A549 (cell line): ENCODE results near the gene RNF41. TPM values are rescaled to one million over a fixed set of nuclear protein-coding genes. Genes with fewer than 3 reads are reported as not detected.
A peak's percentile ranks its signal among the peaks of the same experiment; 100 is the strongest.

ENCODE experiments used
- ATAC-seq, 2 experiments: fragments of 200-7000 bp in 1 of 2; fragments of >200 bp in 1 of 2; cut with Nextera tagmentation in 1 of 2; cut with Tn5 transposase in 1 of 2; 3 replicates each; pipeline versions ENCODE4 v1.8.0 to v1.9.1; 2018 to 2020; ENCODE audit warnings: mild to moderate bottlenecking in 1 of 2, moderate library complexity in 1 of 2
- CTCF ChIA-PET: fragments of 300-600 bp; sonication (Branson Sonifier 250); formaldehyde crosslinking; extraction: SDS; loops from one replicate; lab custom pipeline; 2021; ENCODE audit warnings: antibody characterized with exemption, inconsistent platforms; lab: Yijun Ruan, JAX
- POLR2A ChIA-PET: fragments of 350-600 bp; formaldehyde crosslinking; extraction: SDS; loops from one replicate; lab custom pipeline; 2021; ENCODE audit warnings: antibody characterized with exemption, inconsistent platforms; lab: Yijun Ruan, JAX
- DNase-seq, 2 experiments: peaks; one replicate each; pipeline versions ENCODE4 v3.0.0 to v3.0.0-alpha.2; 2011 to 2016; ENCODE audit warnings: low read depth in 1 of 2, low spot score in 1 of 2
- FAIRE-seq: peaks from 2 replicates; lab custom pipeline; 2011; peaks lifted over from hg19 to GRCh38; lab: Jason Lieb, UNC
- H3K27ac ChIP-seq, 2 experiments: fragments of >200 bp; sonication (Bioruptor Twin); formaldehyde crosslinking; 3 replicates each; pipeline ENCODE4 v1.5.1; 2016 to 2017
- H3K4me1 ChIP-seq: fragments of >200 bp; sonication (Bioruptor Twin); formaldehyde crosslinking; 3 replicates; pipeline ENCODE4 v1.6.1; 2016
- H3K4me2 ChIP-seq: fragments of >200 bp; sonication (Bioruptor Twin); formaldehyde crosslinking; 3 replicates; pipeline ENCODE4 v1.6.1; 2016
- H3K4me3 ChIP-seq: fragments of >200 bp; sonication (Bioruptor Twin); formaldehyde crosslinking; 3 replicates; pipeline ENCODE4 v1.5.1; 2016
- H3K9me3 ChIP-seq: fragments of >200 bp; sonication (Bioruptor Twin); formaldehyde crosslinking; 3 replicates; pipeline ENCODE4 v1.6.1; 2016
- CBX8 ChIP-seq: fragments of 200-600 bp; sonication (generic); IDR thresholded peaks from 2 replicates; pipeline ENCODE4 v1.6.1; 2016
- CEBPB ChIP-seq, 2 experiments: fragments of >200 bp in 1 of 2; sonication (Bioruptor Twin) in 1 of 2; formaldehyde crosslinking in 1 of 2; IDR thresholded peaks; 2 replicates each; pipeline ENCODE4 v1.6.1; 2012 to 2016
- EHMT2 ChIP-seq: fragments of 200-600 bp; sonication (generic); IDR thresholded peaks from 2 replicates; pipeline ENCODE4 v1.6.1; 2016; ENCODE audit warnings: antibody characterized with exemption, low read depth, mild to moderate bottlenecking, moderate library complexity
- EP300 ChIP-seq, 2 experiments: fragments of >200 bp; sonication (Bioruptor Twin); formaldehyde crosslinking; IDR thresholded peaks; 2 replicates in 1 of 2; 3 replicates in 1 of 2; pipeline ENCODE4 v1.6.1; 2016 to 2017
- ESRRA ChIP-seq: fragments of 150-350 bp; IDR thresholded peaks from 2 replicates; pipeline ENCODE4 v1.6.1; 2014; ENCODE audit warnings: mild to moderate bottlenecking, low read length, borderline replicate concordance
- FOSB ChIP-seq: fragments of 250-450 bp; sonication (Bioruptor Pico); IDR thresholded peaks from 2 replicates; pipeline ENCODE4 v1.5.0; 2020; ENCODE audit warnings: mild to moderate bottlenecking, moderate library complexity
- FOSL2 ChIP-seq, 2 experiments: fragments of 450-650 bp in 1 of 2; fragments of >200 bp in 1 of 2; sonication (Bioruptor Twin) in 1 of 2; formaldehyde crosslinking; IDR thresholded peaks; 2 replicates each; pipeline versions ENCODE4 v1.5.0 to v1.6.1; 2016 to 2020; ENCODE audit warnings: mild to moderate bottlenecking in 1 of 2, moderate library complexity in 1 of 2
- FOXS1 ChIP-seq: fragments of 250-450 bp; sonication (Bioruptor Pico); IDR thresholded peaks from 2 replicates; pipeline ENCODE4 v1.5.0; 2020; ENCODE audit warnings: mild to moderate bottlenecking, moderate library complexity
- GATA3 ChIP-seq: IDR thresholded peaks from 2 replicates; pipeline ENCODE4 v1.6.1; 2012; ENCODE audit warnings: borderline replicate concordance
- HEYL ChIP-seq: fragments of 250-450 bp; sonication (Bioruptor Pico); IDR thresholded peaks from 2 replicates; pipeline ENCODE4 v1.8.0; 2021; ENCODE audit warnings: mild to moderate bottlenecking, moderate library complexity
- HMGXB4 ChIP-seq: fragments of 250-450 bp; sonication (Bioruptor Pico); IDR thresholded peaks from 2 replicates; pipeline ENCODE4 v1.5.0; 2021; ENCODE audit warnings: mild to moderate bottlenecking, moderate library complexity, borderline replicate concordance
- HOXA7 ChIP-seq: fragments of 250-450 bp; sonication (Bioruptor Pico); IDR thresholded peaks from 2 replicates; pipeline ENCODE4 v1.5.0; 2020; ENCODE audit warnings: mild to moderate bottlenecking, moderate library complexity
- HOXB13 ChIP-seq: fragments of 250-450 bp; sonication (Bioruptor Pico); IDR thresholded peaks from 2 replicates; pipeline ENCODE4 v1.5.0; 2020; ENCODE audit warnings: low read depth, mild to moderate bottlenecking, moderate library complexity
- HOXB5 ChIP-seq: fragments of 250-450 bp; sonication (Bioruptor Pico); IDR thresholded peaks from 2 replicates; pipeline ENCODE4 v1.5.0; 2020; ENCODE audit warnings: mild to moderate bottlenecking, moderate library complexity
- JUN ChIP-seq, 2 experiments: fragments of >200 bp; sonication (Bioruptor Twin); formaldehyde crosslinking; IDR thresholded peaks; 2 replicates in 1 of 2; 3 replicates in 1 of 2; pipeline ENCODE4 v1.6.1; 2016 to 2017
- NPAS2 ChIP-seq: fragments of 250-450 bp; sonication (Bioruptor Pico); IDR thresholded peaks from 2 replicates; pipeline ENCODE4 v1.8.0; 2022; ENCODE audit warnings: mild to moderate bottlenecking, moderate library complexity, borderline replicate concordance
- PBX3 ChIP-seq: IDR thresholded peaks from 2 replicates; pipeline ENCODE4 v1.6.1; 2012
- PHF8 ChIP-seq: fragments of 200-600 bp; sonication (generic); IDR thresholded peaks from 2 replicates; pipeline ENCODE4 v1.6.1; 2016; ENCODE audit warnings: low read depth, mild to moderate bottlenecking, antibody characterized with exemption, moderate library complexity, borderline replicate concordance
- POLR2A ChIP-seq: IDR thresholded peaks from 2 replicates; pipeline ENCODE4 v1.6.1; 2012; ENCODE audit warnings: mild to moderate bottlenecking, low read length
- POLR2AphosphoS2 ChIP-seq: conservative IDR thresholded peaks from 2 replicates; pipeline ENCODE4 v1.6.1; 2012; ENCODE audit warnings: low read length, improper control_type of control experiment, inconsistent platforms
- RARB ChIP-seq: fragments of 250-450 bp; sonication (Bioruptor Pico); IDR thresholded peaks from 2 replicates; pipeline ENCODE4 v1.8.0; 2021; ENCODE audit warnings: mild to moderate bottlenecking, moderate library complexity
- RCOR1 ChIP-seq: fragments of 150-350 bp; IDR thresholded peaks from 2 replicates; pipeline ENCODE4 v1.6.1; 2014; ENCODE audit warnings: antibody characterized with exemption, low read length, low read depth
- RFX5 ChIP-seq: fragments of 450-650 bp; IDR thresholded peaks from 2 replicates; pipeline ENCODE4 v1.7.1; 2014; ENCODE audit warnings: antibody characterized with exemption, mild to moderate bottlenecking, moderate library complexity
- TFCP2L1 ChIP-seq: fragments of 250-450 bp; sonication (Bioruptor Pico); IDR thresholded peaks from 2 replicates; pipeline ENCODE4 v1.5.0; 2021; ENCODE audit warnings: mild to moderate bottlenecking
- TP53 ChIP-seq: fragments of 250-450 bp; sonication (Bioruptor Pico); IDR thresholded peaks from 2 replicates; pipeline ENCODE4 v1.5.0; 2021; ENCODE audit warnings: mild to moderate bottlenecking, moderate library complexity
- WGBS: methylation state at CpG from one replicate; pipeline ENCODE4 v1.1.6; 2017; ENCODE audit errors: missing lambda C conversion rate; 5-methylcytosine and 5-hydroxymethylcytosine counted together
- polyA plus RNA-seq, 4 experiments: library from polyadenylated mRNA; depleted of rRNA in 3 of 4; stranded (reverse); fragments of >200 nt; fragmentation: RNase III in 1 of 4; extraction: RNeasy Plus Mini Kit Qiagen cat#74134 plus additional on column Dnase treatment in 1 of 4; gene quantifications; 2 replicates in 3 of 4; 3 replicates in 1 of 4; pipeline ENCODE4 v1.2.3, GENCODE V29; 2011 to 2017
- TF ChIP-seq, protein P1 (sequence below): fragments of >200 bp; sonication (Bioruptor Twin); formaldehyde crosslinking; IDR thresholded peaks from 3 replicates; pipeline ENCODE4 v1.6.1; 2016
- TF ChIP-seq, protein P2 (sequence below): fragments of 150-350 bp; IDR thresholded peaks from 2 replicates; pipeline ENCODE4 v1.6.1; 2014; ENCODE audit warnings: low read depth, mild to moderate bottlenecking, low read length

The RNF41 gene
- polyA plus RNA-seq, 2 of the 4 experiments (the other 2 are of a cell fraction): 21.7 to 47.8 TPM

GRCh38 chr12:56158029-56158925, 63.4 kb downstream of the RNF41 start, which contains the start of gene MYL6:
Gene MYL6, plus strand, starts transcription at chr12:56158359. Its CDS starts 43 bp downstream, at chr12:56158402.
- peak; percentile 23 for FAIRE-seq
- WGBS: 2% methylated on average over 21 of the region's 30 CpGs
- peaks cover 39% of the 10 kb centered on the region for H3K4me1 ChIP-seq
- H3K9me3 ChIP-seq: no peaks in the 10 kb centered on the region
- H3K27ac ChIP-seq: peak within 1 kb of the TSS; percentile 90 to 97
- ChIA-PET POLR2A (interaction anchor here (0.6 to 2.1 kb wide), 7 partner anchors 8 to 42 kb away, joined by 3 to 16 read pairs (median 7); partner anchors contain the start of genes ESYT1, RPL41, SMARCC2 and ZC3H10), CTCF (interaction anchor here (0.5 to 10.2 kb wide), 7 partner anchors 9 to 40 kb away, joined by 3 to 98 read pairs (median 7); partner anchors contain the start of genes ESYT1, SMARCC2 and ZC3H10)
- peak; percentile 98 to 99 for DNase-seq
- peak within 1 kb of the TSS; percentile 94 for H3K4me2 ChIP-seq
- H3K4me3 ChIP-seq: peak within 1 kb of the TSS; percentile 74
- TF ChIP-seq HOXA7 (CRISPR knock-in tag) (peak; percentile 96), TP53 (CRISPR knock-in tag) (0 out of 2 replicates have a peak, but pooled peaks have one; percentile 59), TFCP2L1 (peak; percentile 58), RARB (peak; percentile 69; the same call in 1 of the 2 replicates), PHF8 (peak; percentile 78; the same call in 1 of the 2 replicates), POLR2A (peak; percentile 99), HMGXB4 (no peak), FOSB (CRISPR knock-in tag) (peak; percentile 88), RCOR1 (no peak), JUN (IDR thresholded peaks at IDR 0.05) (peak; percentile 77 to 95; a peak in 4 of 5 replicates), POLR2AphosphoS2 (peak; percentile 71; the same call in 1 of the 2 replicates), GATA3 (peak; percentile 29; the same call in 1 of the 2 replicates), CBX8 (no peak), HOXB13 (no peak), NPAS2 (CRISPR knock-in tag) (no peak), EHMT2 (no peak), CEBPB (IDR thresholded peaks at IDR 0.05) (peak; percentile 37 to 86), RFX5 (no peak), HOXB5 (CRISPR knock-in tag) (peak; percentile 41; the same call in 1 of the 2 replicates), EP300 (IDR thresholded peaks at IDR 0.05) (no peak), PBX3 (peak; percentile 81), FOSL2 (IDR thresholded peaks at IDR 0.05) (no peak), FOSL2 (CRISPR knock-in tag; IDR thresholded peaks at IDR 0.05) (peak; percentile 98), ESRRA (0 out of 2 replicates have a peak, but pooled peaks have one; percentile 7), FOXS1 (peak; percentile 55; the same call in 1 of the 2 replicates), HEYL (CRISPR knock-in tag) (no peak)
- TF ChIP-seq, protein P1, sequence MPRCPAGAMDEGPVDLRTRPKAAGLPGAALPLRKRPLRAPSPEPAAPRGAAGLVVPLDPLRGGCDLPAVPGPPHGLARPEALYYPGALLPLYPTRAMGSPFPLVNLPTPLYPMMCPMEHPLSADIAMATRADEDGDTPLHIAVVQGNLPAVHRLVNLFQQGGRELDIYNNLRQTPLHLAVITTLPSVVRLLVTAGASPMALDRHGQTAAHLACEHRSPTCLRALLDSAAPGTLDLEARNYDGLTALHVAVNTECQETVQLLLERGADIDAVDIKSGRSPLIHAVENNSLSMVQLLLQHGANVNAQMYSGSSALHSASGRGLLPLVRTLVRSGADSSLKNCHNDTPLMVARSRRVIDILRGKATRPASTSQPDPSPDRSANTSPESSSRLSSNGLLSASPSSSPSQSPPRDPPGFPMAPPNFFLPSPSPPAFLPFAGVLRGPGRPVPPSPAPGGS: peak; percentile 96
- TF ChIP-seq, protein P2, sequence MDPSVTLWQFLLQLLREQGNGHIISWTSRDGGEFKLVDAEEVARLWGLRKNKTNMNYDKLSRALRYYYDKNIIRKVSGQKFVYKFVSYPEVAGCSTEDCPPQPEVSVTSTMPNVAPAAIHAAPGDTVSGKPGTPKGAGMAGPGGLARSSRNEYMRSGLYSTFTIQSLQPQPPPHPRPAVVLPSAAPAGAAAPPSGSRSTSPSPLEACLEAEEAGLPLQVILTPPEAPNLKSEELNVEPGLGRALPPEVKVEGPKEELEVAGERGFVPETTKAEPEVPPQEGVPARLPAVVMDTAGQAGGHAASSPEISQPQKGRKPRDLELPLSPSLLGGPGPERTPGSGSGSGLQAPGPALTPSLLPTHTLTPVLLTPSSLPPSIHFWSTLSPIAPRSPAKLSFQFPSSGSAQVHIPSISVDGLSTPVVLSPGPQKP: no peak
- peak; percentile 87 to 89 for ATAC-seq
